Endothelial cell of umbilical vein (primary cell): Measurements from ENCODE around the gene DNAJB11.

Experiments
- CTCF ChIP-seq, 2 donors: IDR thresholded peaks; 1 replicate in 1 of 2; 2 replicates in 1 of 2; pipeline ENCODE4 v1.5.1; 2011; ENCODE audit warnings: low read length in 2 of 2, mild to moderate bottlenecking in 2 of 2, moderate library complexity in 2 of 2, control low read depth in 1 of 2, inconsistent platforms in 1 of 2, low read depth in 1 of 2; ENCODE audit not compliant: insufficient read depth in 1 of 2; ENCODE audit errors: extremely low read depth in 1 of 2
- EZH2 ChIP-seq: IDR thresholded peaks from 2 replicates; pipeline ENCODE4 v1.6.1; 2012; ENCODE audit warnings: borderline replicate concordance, low read depth, mild to moderate bottlenecking, moderate library complexity, low read length, inconsistent platforms; ENCODE audit not compliant: severe bottlenecking
- GATA2 ChIP-seq: IDR thresholded peaks from 2 replicates; pipeline ENCODE4 v1.7.0; 2011; ENCODE audit warnings: low read depth, mild to moderate bottlenecking, moderate library complexity, mixed read lengths, low read length; ENCODE audit not compliant: insufficient read length, insufficient read depth
- JUN ChIP-seq: IDR thresholded peaks from 2 replicates; pipeline ENCODE4 v1.6.1; 2011; ENCODE audit warnings: borderline replicate concordance, low read depth; ENCODE audit not compliant: insufficient read length, insufficient read depth
- POLR2A ChIP-seq: IDR thresholded peaks from 2 replicates; pipeline ENCODE4 v1.6.1; 2012; ENCODE audit warnings: low read depth, mild to moderate bottlenecking, control low read depth, low read length
- POLR2AphosphoS5 ChIP-seq: IDR thresholded peaks from 2 replicates; pipeline ENCODE4 v1.6.1; 2012; ENCODE audit warnings: low read depth, mild to moderate bottlenecking, control low read depth, low read length, moderate library complexity; ENCODE audit not compliant: insufficient read depth
- TF ChIP-seq, protein P1 (sequence below): IDR thresholded peaks from 2 replicates; pipeline ENCODE4 v1.6.1; 2011; ENCODE audit not compliant: insufficient read depth, insufficient read length

DNA sequence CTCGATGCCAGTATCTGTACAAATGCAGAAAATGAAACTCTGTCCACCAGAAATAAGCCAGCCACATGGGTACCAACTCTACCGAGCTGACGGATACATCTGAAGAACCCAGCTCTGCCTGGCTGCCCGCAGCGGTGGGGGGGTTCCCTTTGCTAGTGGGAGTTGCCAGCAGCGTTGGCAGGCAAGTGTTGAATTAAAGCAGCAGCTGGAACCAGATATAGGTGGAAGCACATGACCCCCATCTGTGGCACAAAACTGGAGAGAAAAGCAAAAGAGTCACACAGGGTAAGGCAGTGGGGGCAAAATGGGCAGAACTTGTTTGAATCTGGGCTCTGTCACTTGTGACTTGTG is 44.3 kb upstream of the DNAJB11 start:
- TF ChIP-seq POLR2AphosphoS5: no peak
- TF ChIP-seq CTCF (IDR thresholded peaks at IDR 0.05; ENCODE audit: extremely low read depth in 1 of 2, insufficient read depth in 1 of 2, low read depth in 1 of 2, low read length in 2 of 2): no peak
- no peak for TF ChIP-seq POLR2A
- TF ChIP-seq GATA2: no peak
- TF ChIP-seq, protein P1, sequence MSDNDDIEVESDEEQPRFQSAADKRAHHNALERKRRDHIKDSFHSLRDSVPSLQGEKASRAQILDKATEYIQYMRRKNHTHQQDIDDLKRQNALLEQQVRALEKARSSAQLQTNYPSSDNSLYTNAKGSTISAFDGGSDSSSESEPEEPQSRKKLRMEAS: no peak
- TF ChIP-seq EZH2: no peak
- no peak for TF ChIP-seq JUN
